ENCODE results near the gene ZNF213.

DNA sequence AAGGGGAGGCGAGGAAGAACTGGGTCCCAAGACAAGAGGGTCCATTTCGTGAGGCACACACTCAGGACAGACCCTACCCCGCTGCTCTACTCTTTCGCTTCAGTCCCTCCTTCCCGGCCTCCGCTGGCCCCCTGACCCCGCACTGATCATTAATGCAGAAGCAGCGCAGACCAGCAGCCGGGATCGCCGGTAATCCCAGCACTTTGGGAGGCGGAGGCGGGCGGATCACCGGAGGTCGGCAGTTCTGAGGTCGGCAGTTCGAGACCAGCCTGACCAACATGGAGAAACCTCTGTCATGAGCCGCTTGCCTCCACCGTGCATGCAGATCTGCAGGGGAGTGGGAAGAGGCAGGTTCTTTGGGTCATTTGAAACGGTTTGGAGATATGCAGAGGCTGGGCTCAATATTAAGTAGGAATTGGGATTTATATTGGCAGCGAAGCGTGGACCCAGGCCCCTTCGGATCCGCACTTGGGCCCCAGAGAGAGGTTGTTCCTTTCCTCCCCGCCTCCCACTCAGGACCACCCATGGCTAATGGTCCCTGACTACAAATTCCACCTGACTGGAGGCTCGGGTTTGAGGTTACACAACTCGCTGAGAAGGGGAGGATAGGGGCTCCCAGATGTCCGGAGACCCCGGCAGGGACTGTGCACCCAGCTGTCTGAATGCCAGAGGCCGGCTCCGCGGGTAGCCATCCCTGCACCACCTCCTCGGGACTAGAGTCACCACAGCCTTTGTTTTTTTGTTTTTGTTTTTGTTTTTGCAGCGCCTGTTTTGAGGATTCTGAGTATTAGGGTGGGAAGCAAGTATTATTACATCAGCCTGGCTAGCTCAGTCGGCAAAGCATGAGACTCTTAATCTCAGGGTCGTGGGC, 29.5 kb downstream of the ZNF213 start:
- TF ChIP-seq, protein P1, sequence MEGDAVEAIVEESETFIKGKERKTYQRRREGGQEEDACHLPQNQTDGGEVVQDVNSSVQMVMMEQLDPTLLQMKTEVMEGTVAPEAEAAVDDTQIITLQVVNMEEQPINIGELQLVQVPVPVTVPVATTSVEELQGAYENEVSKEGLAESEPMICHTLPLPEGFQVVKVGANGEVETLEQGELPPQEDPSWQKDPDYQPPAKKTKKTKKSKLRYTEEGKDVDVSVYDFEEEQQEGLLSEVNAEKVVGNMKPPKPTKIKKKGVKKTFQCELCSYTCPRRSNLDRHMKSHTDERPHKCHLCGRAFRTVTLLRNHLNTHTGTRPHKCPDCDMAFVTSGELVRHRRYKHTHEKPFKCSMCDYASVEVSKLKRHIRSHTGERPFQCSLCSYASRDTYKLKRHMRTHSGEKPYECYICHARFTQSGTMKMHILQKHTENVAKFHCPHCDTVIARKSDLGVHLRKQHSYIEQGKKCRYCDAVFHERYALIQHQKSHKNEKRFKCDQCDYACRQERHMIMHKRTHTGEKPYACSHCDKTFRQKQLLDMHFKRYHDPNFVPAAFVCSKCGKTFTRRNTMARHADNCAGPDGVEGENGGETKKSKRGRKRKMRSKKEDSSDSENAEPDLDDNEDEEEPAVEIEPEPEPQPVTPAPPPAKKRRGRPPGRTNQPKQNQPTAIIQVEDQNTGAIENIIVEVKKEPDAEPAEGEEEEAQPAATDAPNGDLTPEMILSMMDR (IDR thresholded peaks at IDR 0.05; ENCODE audit: low read length): no peak
- no peak for TF ChIP-seq EZH2phosphoT487 (IDR thresholded peaks at IDR 0.05; ENCODE audit: low read length)
- TF ChIP-seq EZH2 (optimal IDR thresholded peaks at IDR 0.05; ENCODE audit: low read depth, low read length): no peak
